HepG2 (cell line): Measurements from ENCODE around the gene SFXN5. TPM values are rescaled to one million over a fixed set of nuclear protein-coding genes. Genes with fewer than 3 reads are reported as not detected.

Experiments used
- DR1 ChIP-seq: sonication (generic); formaldehyde crosslinking; IDR thresholded peaks from 2 replicates; pipeline ENCODE4 v1.8.0; 2021; ENCODE audit warnings: mild to moderate bottlenecking, missing genetic modification reagents, inconsistent platforms
- ELF1 ChIP-seq: sonication (generic); formaldehyde crosslinking; IDR thresholded peaks from 2 replicates; pipeline ENCODE4 v1.4.0; 2020; ENCODE audit warnings: missing genetic modification reagents
- IKZF1 ChIP-seq: fragments of 450-650 bp; IDR thresholded peaks from 2 replicates; pipeline ENCODE4 v1.7.1; 2016
- JUND ChIP-seq: sonication (generic); formaldehyde crosslinking; IDR thresholded peaks from 2 replicates; pipeline ENCODE4 v1.8.0; 2022; ENCODE audit warnings: mild to moderate bottlenecking, missing genetic modification reagents
- MAFG ChIP-seq: sonication (generic); formaldehyde crosslinking; IDR thresholded peaks from 2 replicates; pipeline ENCODE4 v1.5.1; 2020; ENCODE audit warnings: mild to moderate bottlenecking, missing genetic modification reagents
- MEIS1 ChIP-seq: sonication (generic); formaldehyde crosslinking; IDR thresholded peaks from 2 replicates; pipeline ENCODE4 v1.9.0; 2021; ENCODE audit warnings: mild to moderate bottlenecking, missing genetic modification reagents, moderate library complexity, borderline replicate concordance
- PHF8 ChIP-seq: sonication (generic); formaldehyde crosslinking; IDR thresholded peaks from 2 replicates; pipeline ENCODE4 v1.5.0; 2020; ENCODE audit warnings: missing genetic modification reagents
- SMAD3 ChIP-seq: sonication (generic); formaldehyde crosslinking; IDR thresholded peaks from 2 replicates; pipeline ENCODE4 v1.4.0; 2020; ENCODE audit warnings: missing genetic modification reagents
- SSRP1 ChIP-seq: IDR thresholded peaks from 2 replicates; pipeline ENCODE4 v1.6.1; 2016; ENCODE audit warnings: control low read depth
- ZMYM2 ChIP-seq: sonication (generic); formaldehyde crosslinking; IDR thresholded peaks from 2 replicates; pipeline ENCODE4 v1.8.0; 2022; ENCODE audit warnings: mild to moderate bottlenecking, missing genetic modification reagents
- ZNF225 ChIP-seq: sonication (generic); formaldehyde crosslinking; IDR thresholded peaks from 2 replicates; pipeline ENCODE4 v1.4.0; 2020; ENCODE audit warnings: mild to moderate bottlenecking, missing genetic modification reagents
- ZNF280D ChIP-seq: sonication (generic); formaldehyde crosslinking; IDR thresholded peaks from 2 replicates; pipeline ENCODE4 v1.5.1; 2020; ENCODE audit warnings: mild to moderate bottlenecking, missing genetic modification reagents
- ZNF570 ChIP-seq: sonication (generic); formaldehyde crosslinking; IDR thresholded peaks from 2 replicates; pipeline ENCODE4 v1.4.0; 2020; ENCODE audit warnings: mild to moderate bottlenecking, missing genetic modification reagents, borderline replicate concordance
- ZNF598 ChIP-seq: sonication (generic); formaldehyde crosslinking; IDR thresholded peaks from 2 replicates; pipeline ENCODE4 v1.5.1; 2020; ENCODE audit warnings: mild to moderate bottlenecking, missing genetic modification reagents, borderline replicate concordance
- ZNF644 ChIP-seq: IDR thresholded peaks from 2 replicates; pipeline ENCODE4 v1.6.1; 2016; ENCODE audit warnings: low read depth
- ZNF841 ChIP-seq: sonication (generic); formaldehyde crosslinking; IDR thresholded peaks from 2 replicates; pipeline ENCODE4 v1.8.1; 2023; ENCODE audit warnings: missing genetic modification reagents, borderline replicate concordance
- polyA plus RNA-seq, 8 experiments: library from polyadenylated mRNA; depleted of rRNA in 3 of 8; stranded (reverse) in 7 of 8; unstranded in 1 of 8; fragments of >200 nt; fragmentation: Illumina TruSeq in 4 of 8; extraction: Trizol in 4 of 8; gene quantifications; 2 replicates each; pipeline versions ENCODE4 v1.2.1 to v1.2.3, GENCODE V29; 2011 to 2016; ENCODE audit warnings: low read depth in 4 of 8, missing spikeins in 1 of 8, mixed read lengths in 1 of 8; ENCODE audit not compliant: insufficient read depth in 1 of 8
- total RNA-seq, 5 experiments: library from RNA; depleted of rRNA; stranded (reverse); fragments of >200 nt; fragmentation: Illumina TruSeq; extraction: Trizol; gene quantifications; 2 replicates each; pipeline ENCODE4 v1.2.3, GENCODE V29; 2016; ENCODE audit warnings: low read depth in 1 of 5
- TF ChIP-seq, protein P1 (sequence below): sonication (generic); formaldehyde crosslinking; IDR thresholded peaks from 2 replicates; pipeline ENCODE4 v1.8.1; 2023; ENCODE audit warnings: missing genetic modification reagents, inconsistent platforms, borderline replicate concordance
- TF ChIP-seq, protein P2 (sequence below): sonication (generic); formaldehyde crosslinking; IDR thresholded peaks from 2 replicates; pipeline ENCODE4 v1.5.1; 2020; ENCODE audit warnings: missing genetic modification reagents, mild to moderate bottlenecking, borderline replicate concordance
- TF ChIP-seq, protein P3 (sequence below): sonication (generic); formaldehyde crosslinking; IDR thresholded peaks from 2 replicates; pipeline ENCODE4 v1.8.0; 2022; ENCODE audit warnings: missing genetic modification reagents, low read depth, mild to moderate bottlenecking, borderline replicate concordance
- TF ChIP-seq, protein P4 (sequence below): sonication (generic); formaldehyde crosslinking; IDR thresholded peaks from 2 replicates; pipeline ENCODE4 v1.8.0; 2023; ENCODE audit warnings: mild to moderate bottlenecking, missing genetic modification reagents
- TF ChIP-seq, protein P5 (sequence below): sonication (generic); formaldehyde crosslinking; IDR thresholded peaks from 2 replicates; pipeline ENCODE4 v1.9.0; 2021; ENCODE audit warnings: missing genetic modification reagents, borderline replicate concordance

Gene SFXN5
- total and polyA plus RNA-seq, 2 of the 13 experiments (the other 11 are each of a cell fraction or from before 2014, with no cell fraction given), result 34.9 to 37.4 TPM

DNA sequence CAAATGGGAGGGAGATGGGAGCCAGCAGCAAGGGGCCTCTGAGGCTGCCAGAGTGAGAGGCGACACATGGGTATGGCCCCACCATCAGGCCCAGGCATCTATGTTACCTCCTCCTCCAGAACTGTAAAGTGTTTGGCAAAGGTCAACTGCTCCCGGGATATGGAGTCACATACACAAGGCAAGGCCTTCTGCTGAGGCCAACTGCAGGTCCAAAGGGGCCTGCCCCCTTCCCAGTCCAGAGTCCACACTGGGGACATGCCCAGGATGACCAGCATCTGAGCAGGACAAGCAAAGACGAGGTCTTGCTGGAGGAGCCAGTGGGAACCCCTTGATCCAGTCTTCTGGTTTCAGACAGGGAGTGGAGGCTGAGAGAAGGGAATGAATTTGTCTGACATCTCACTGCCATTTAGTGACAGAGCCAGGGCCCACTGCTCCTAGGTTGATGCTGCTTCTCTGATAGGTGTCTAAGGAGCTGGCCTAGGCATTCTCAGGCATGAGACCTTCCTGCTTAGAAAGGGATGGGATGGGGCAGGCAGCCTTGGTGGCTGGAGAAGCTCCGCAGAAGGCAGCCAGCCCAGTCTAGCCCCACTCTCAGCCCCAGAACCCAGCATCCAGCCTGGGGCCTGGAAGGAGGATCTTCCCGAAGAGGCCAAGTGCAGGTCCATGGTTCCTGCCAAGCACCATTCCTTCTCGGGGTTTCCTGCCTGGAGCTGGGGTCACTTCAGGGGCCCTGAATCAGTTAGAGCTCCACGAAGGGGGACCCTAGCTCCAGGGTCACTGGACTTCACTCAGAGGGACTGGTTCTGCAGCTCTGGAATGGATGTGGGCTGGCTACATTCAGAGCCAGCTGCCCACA is 127.7 kb downstream of the SFXN5 start (continued):
- no peak for TF ChIP-seq ELF1
- TF ChIP-seq, protein P1, sequence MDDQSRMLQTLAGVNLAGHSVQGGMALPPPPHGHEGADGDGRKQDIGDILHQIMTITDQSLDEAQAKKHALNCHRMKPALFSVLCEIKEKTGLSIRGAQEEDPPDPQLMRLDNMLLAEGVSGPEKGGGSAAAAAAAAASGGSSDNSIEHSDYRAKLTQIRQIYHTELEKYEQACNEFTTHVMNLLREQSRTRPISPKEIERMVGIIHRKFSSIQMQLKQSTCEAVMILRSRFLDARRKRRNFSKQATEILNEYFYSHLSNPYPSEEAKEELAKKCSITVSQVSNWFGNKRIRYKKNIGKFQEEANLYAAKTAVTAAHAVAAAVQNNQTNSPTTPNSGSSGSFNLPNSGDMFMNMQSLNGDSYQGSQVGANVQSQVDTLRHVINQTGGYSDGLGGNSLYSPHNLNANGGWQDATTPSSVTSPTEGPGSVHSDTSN (CRISPR knock-in tag), result no peak
- peak; percentile 91 for TF ChIP-seq ZNF644 (CRISPR knock-in tag)
- no peak for TF ChIP-seq IKZF1
- TF ChIP-seq ZNF280D (CRISPR knock-in tag), result no peak
- TF ChIP-seq, protein P2, sequence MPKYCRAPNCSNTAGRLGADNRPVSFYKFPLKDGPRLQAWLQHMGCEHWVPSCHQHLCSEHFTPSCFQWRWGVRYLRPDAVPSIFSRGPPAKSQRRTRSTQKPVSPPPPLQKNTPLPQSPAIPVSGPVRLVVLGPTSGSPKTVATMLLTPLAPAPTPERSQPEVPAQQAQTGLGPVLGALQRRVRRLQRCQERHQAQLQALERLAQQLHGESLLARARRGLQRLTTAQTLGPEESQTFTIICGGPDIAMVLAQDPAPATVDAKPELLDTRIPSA (CRISPR knock-in tag), result no peak
- no peak for TF ChIP-seq DR1 (CRISPR knock-in tag)
- peak; percentile 50; the same call in 1 of the 2 replicates for TF ChIP-seq ZNF598 (CRISPR knock-in tag)
- TF ChIP-seq, protein P3, sequence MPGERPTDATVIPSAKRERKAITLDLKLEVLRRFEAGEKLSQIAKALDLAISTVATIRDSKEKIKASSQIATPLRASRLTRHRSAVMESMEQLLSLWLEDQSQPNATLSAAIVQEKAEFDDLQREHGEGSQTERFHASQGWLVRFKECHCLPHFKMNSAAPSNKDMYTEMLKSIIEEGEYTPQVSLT (CRISPR knock-in tag), result no peak
- TF ChIP-seq MAFG, result no peak
- TF ChIP-seq, protein P4, sequence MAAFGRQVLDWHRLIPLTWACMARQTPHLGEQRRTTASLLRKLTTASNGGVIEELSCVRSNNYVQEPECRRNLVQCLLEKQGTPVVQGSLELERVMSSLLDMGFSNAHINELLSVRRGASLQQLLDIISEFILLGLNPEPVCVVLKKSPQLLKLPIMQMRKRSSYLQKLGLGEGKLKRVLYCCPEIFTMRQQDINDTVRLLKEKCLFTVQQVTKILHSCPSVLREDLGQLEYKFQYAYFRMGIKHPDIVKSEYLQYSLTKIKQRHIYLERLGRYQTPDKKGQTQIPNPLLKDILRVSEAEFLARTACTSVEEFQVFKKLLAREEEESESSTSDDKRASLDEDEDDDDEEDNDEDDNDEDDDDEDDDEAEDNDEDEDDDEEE (CRISPR knock-in tag), result no peak
- no peak for TF ChIP-seq ZNF225 (CRISPR knock-in tag)
- TF ChIP-seq MEIS1 (CRISPR knock-in tag), result no peak
- TF ChIP-seq, protein P5, sequence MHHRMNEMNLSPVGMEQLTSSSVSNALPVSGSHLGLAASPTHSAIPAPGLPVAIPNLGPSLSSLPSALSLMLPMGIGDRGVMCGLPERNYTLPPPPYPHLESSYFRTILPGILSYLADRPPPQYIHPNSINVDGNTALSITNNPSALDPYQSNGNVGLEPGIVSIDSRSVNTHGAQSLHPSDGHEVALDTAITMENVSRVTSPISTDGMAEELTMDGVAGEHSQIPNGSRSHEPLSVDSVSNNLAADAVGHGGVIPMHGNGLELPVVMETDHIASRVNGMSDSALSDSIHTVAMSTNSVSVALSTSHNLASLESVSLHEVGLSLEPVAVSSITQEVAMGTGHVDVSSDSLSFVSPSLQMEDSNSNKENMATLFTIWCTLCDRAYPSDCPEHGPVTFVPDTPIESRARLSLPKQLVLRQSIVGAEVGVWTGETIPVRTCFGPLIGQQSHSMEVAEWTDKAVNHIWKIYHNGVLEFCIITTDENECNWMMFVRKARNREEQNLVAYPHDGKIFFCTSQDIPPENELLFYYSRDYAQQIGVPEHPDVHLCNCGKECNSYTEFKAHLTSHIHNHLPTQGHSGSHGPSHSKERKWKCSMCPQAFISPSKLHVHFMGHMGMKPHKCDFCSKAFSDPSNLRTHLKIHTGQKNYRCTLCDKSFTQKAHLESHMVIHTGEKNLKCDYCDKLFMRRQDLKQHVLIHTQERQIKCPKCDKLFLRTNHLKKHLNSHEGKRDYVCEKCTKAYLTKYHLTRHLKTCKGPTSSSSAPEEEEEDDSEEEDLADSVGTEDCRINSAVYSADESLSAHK, result no peak
- no peak for TF ChIP-seq SSRP1 (CRISPR knock-in tag)
- no peak for TF ChIP-seq ZNF570
- no peak for TF ChIP-seq ZNF841 (CRISPR knock-in tag)
- no peak for TF ChIP-seq PHF8 (CRISPR knock-in tag)
- no peak for TF ChIP-seq JUND (CRISPR knock-in tag)
- TF ChIP-seq SMAD3 (CRISPR knock-in tag), result no peak
- no peak for TF ChIP-seq ZMYM2 (CRISPR knock-in tag)
